ACC112 (cell line): ENCODE measurements around the gene CACNA2D2.

Source experiments
- H2AFZ ChIP-seq: fragments of 200-600 bp; sonication (generic); one replicate; pipeline ENCODE4 v1.6.0; 2017; ENCODE audit warnings: antibody characterized with exemption, low read length; ENCODE audit not compliant: unreplicated experiment
- H3K27ac ChIP-seq: fragments of 200-600 bp; sonication (generic); 2 replicates; pipeline ENCODE4 v1.5.1; 2014; ENCODE audit warnings: low read depth, mild to moderate bottlenecking, antibody characterized with exemption, low read length, moderate library complexity
- H3K27me3 ChIP-seq: fragments of 200-600 bp; sonication (generic); 2 replicates; pipeline ENCODE4 v1.6.1; 2014; ENCODE audit warnings: mild to moderate bottlenecking, antibody characterized with exemption, low read length, moderate library complexity, mixed read lengths; ENCODE audit not compliant: insufficient read depth
- H3K36me3 ChIP-seq: fragments of 200-600 bp; sonication (generic); 2 replicates; pipeline ENCODE4 v1.6.1; 2016; ENCODE audit warnings: mild to moderate bottlenecking, antibody characterized with exemption, low read length, moderate library complexity, mixed read lengths; ENCODE audit not compliant: insufficient read depth
- H3K4me1 ChIP-seq: fragments of 200-600 bp; sonication (generic); one replicate; pipeline ENCODE4 v1.6.1; 2016; ENCODE audit warnings: low read length, mixed read lengths; ENCODE audit not compliant: insufficient read depth, unreplicated experiment, control insufficient read depth
- H3K4me3 ChIP-seq: fragments of 200-600 bp; sonication (generic); 2 replicates; pipeline ENCODE4 v1.5.1; 2014; ENCODE audit warnings: mild to moderate bottlenecking, low read depth, low read length
- H3K79me2 ChIP-seq: fragments of 200-600 bp; sonication (generic); one replicate; pipeline ENCODE4 v1.6.0; 2016; ENCODE audit warnings: low read length; ENCODE audit not compliant: control insufficient read depth, unreplicated experiment, insufficient read depth

CACNA2D2 gene

GRCh38 chr3:50334339-50335075 lies 168.9 kb downstream of the CACNA2D2 start:
- H3K79me2 ChIP-seq: peaks cover 74% of the 10 kb centered on the region
- peaks cover 39% of the 10 kb centered on the region for H3K4me1 ChIP-seq
- H3K27me3 ChIP-seq: no peaks in the 10 kb centered on the region
- H3K4me3 ChIP-seq: peak overlapping the region; percentile 94
- no peak overlapping the region for H2AFZ ChIP-seq
- H3K27ac ChIP-seq: peak overlapping the region; percentile 93
- H3K36me3 ChIP-seq: peaks cover 19% of the 10 kb centered on the region; the same call in 1 of the 2 replicates

DNA sequence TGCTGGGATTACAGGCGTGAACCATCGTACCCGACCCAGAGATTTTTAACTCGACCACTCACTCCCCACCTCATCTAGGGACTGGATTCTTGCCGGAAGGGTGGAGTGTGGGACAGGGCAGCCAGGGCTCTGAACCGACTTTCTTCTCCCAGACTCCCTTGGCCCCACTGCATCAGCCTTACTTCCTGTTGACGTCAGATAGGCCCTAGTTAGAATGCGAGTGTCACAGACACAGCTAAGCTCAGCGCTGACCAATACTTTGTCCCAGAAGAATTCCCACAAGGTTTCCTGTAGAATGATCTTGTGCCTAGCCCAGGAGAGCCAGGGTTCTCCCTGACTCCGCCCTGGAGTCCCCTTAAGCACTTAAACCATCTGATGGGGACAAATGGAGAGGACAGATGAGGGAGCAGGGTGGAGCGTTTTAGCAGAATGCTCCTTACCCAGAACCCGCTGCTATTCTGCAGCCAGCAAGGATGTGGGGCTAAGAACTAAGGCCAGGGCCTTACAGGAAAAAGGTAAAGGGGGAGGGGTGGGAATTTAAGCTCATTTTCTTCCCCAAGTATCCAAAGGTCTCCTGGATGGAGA lies 169.6 kb downstream of the CACNA2D2 start:
- H3K27ac ChIP-seq: peak overlapping the region; percentile 93
- no peaks in the 10 kb centered on the region for H3K27me3 ChIP-seq
- H3K4me3 ChIP-seq: peak overlapping the region; percentile 94
- H3K4me1 ChIP-seq: peaks cover 34% of the 10 kb centered on the region
- no peak overlapping the region for H2AFZ ChIP-seq
- H3K36me3 ChIP-seq: peaks cover 19% of the 10 kb centered on the region; the same call in 1 of the 2 replicates
- H3K79me2 ChIP-seq: peaks cover 69% of the 10 kb centered on the region

DNA sequence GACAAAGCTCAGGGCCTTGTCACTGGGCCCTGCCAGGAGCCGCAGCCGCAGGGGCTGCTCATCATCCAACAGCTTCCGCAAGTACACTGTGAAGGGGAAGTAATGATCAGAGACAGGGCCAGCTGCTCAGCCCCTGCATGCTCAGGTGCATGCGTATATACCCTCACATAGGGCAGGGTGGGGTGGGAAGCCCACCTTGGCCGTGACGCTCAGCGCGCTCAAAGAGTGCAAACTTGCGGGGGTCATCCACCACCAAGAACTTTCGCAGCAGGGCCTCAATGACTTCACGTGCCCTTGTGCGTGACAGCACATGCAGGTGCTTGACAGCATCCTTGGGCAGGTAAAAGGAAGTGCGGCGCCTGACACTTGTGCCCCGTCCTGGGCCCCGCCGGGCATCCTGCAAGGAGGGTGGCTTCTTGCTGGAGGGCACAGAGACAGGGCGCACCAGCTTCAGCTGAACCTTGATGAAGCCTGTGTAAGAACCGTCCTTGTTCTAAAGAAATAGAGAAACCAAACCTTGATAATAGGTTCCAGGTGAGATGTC lies 172.0 kb downstream of the CACNA2D2 start:
- Histone ChIP-seq H3K79me2 (peaks cover 63% of the 10 kb centered on the region), H3K27me3 (no peaks in the 10 kb centered on the region), H3K27ac (no peak overlapping the region), H3K4me3 (no peak overlapping the region), H3K36me3 (peaks cover 19% of the 10 kb centered on the region; the same call in 1 of the 2 replicates), H3K4me1 (peaks cover 31% of the 10 kb centered on the region), H2AFZ (no peak overlapping the region)

DNA sequence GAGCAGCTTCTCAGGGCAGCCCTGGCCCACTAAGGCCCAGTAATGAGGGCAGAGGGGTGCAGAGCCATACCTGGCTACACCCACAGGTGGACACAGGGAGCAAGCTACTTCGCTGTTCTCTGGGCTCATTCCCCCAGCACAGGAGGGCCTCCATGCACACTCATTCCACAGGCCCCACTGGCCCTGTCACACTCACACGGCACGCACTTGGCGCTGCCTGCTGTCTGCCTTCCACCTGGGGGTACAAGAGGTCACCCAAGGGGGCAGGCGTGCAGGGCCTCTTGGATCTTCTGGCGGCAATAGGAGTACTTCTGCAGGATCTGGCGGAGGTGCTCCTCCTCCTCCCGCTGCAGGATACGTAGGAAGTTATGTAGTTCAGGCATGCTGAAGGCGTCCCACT lies 173.1 kb downstream of the CACNA2D2 start:
- H3K79me2 ChIP-seq: peaks cover 52% of the 10 kb centered on the region

GRCh38 chr3:50327943-50328691 lies 175.3 kb downstream of the CACNA2D2 start, which contains the start of gene TUSC2:
TUSC2 (minus strand) TSS chr3:50328223; CDS start chr3:50328099, 124 bp downstream.
- H3K27ac ChIP-seq: peak within 1 kb of the TSS; percentile 66
- H2AFZ ChIP-seq: peak within 1 kb of the TSS; percentile 8
- H3K27me3 ChIP-seq: no peaks in the 10 kb centered on the region
- peaks cover 19% of the 10 kb centered on the region; the same call in 1 of the 2 replicates for H3K36me3 ChIP-seq
- H3K79me2 ChIP-seq: peaks cover 30% of the 10 kb centered on the region
- H3K4me1 ChIP-seq: peaks cover 17% of the 10 kb centered on the region
- H3K4me3 ChIP-seq: peak within 1 kb of the TSS; percentile 87

More for the DNA sequence above, 173.1 kb downstream of the CACNA2D2 start:
- H3K4me1 ChIP-seq: peaks cover 26% of the 10 kb centered on the region
- H3K4me3 ChIP-seq: no peak overlapping the region
- no peak overlapping the region for H3K27ac ChIP-seq
- peaks cover 19% of the 10 kb centered on the region; the same call in 1 of the 2 replicates for H3K36me3 ChIP-seq
- no peak overlapping the region for H2AFZ ChIP-seq
- H3K27me3 ChIP-seq: no peaks in the 10 kb centered on the region

DNA sequence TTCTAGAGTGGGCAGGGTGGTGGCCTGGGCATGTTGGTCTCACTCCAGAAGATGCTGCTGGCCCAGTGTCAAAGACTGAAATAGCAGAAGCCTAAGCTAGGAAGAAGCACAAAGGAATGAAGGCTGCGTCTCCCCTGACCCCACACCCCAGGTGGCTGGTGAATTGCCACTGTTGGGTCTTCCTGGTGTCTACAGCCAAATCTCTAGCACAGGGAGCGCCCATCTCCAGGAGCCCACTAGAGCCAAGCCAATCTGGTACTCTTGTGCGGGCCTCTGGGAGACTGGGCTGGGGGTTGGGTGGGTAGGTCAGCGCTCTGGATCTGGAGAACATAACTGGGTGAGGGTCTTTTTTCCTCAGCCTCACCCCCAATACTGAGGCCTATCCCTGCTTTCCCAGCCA lies 176.3 kb downstream of the CACNA2D2 start:
- peak overlapping the region; percentile 87 for H3K4me3 ChIP-seq
- H3K36me3 ChIP-seq: peaks cover 17% of the 10 kb centered on the region; the same call in 1 of the 2 replicates
- no peaks in the 10 kb centered on the region for H3K27me3 ChIP-seq

GRCh38 chr3:50326182-50326541 lies 177.3 kb downstream of the CACNA2D2 start:
- Histone ChIP-seq H3K4me1 (peaks cover 29% of the 10 kb centered on the region), H3K4me3 (no peak overlapping the region; the same call in 1 of the 2 replicates), H3K27ac (no peak overlapping the region), H3K36me3 (peaks cover 8% of the 10 kb centered on the region; the same call in 1 of the 2 replicates), H3K79me2 (peaks cover 14% of the 10 kb centered on the region), H2AFZ (no peak overlapping the region), H3K27me3 (no peaks in the 10 kb centered on the region)

More for the DNA sequence above, 176.3 kb downstream of the CACNA2D2 start:
- peaks cover 20% of the 10 kb centered on the region for H3K79me2 ChIP-seq
- H2AFZ ChIP-seq: no peak overlapping the region
- peaks cover 24% of the 10 kb centered on the region for H3K4me1 ChIP-seq
- no peak overlapping the region for H3K27ac ChIP-seq

GRCh38 chr3:50325497-50326181 lies 177.8 kb downstream of the CACNA2D2 start:
- peaks cover 7% of the 10 kb centered on the region; the same call in 1 of the 2 replicates for H3K36me3 ChIP-seq

DNA sequence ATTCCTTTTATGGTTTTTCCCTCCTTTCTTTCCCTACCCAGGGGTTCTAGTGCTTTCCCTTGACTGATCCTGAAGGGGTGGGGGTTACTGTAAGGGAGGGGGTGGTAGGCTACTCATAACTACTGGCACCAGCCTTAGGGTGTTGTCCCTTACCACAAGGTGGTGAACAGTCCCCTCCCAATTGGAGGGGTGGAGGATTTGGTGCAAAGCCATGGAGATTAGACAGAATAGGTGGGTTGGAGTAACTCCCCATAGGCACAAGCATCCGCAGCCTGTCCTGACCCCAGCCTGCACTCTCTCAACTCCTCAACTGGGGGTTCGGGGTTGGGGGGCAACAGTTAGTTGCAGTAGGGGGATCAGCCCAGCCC lies 178.3 kb downstream of the CACNA2D2 start:
- Histone ChIP-seq H2AFZ (no peak overlapping the region), H3K27me3 (no peaks in the 10 kb centered on the region), H3K4me1 (peaks cover 33% of the 10 kb centered on the region), H3K36me3 (peaks cover 5% of the 10 kb centered on the region; the same call in 1 of the 2 replicates), H3K27ac (no peak overlapping the region), H3K79me2 (peaks cover 18% of the 10 kb centered on the region), H3K4me3 (no peak overlapping the region)

More at GRCh38 chr3:50325497-50326181, 177.8 kb downstream of the CACNA2D2 start:
- Histone ChIP-seq H3K4me1 (peaks cover 29% of the 10 kb centered on the region), H3K27ac (no peak overlapping the region), H3K27me3 (no peaks in the 10 kb centered on the region), H3K4me3 (no peak overlapping the region), H2AFZ (no peak overlapping the region), H3K79me2 (peaks cover 14% of the 10 kb centered on the region)
